Stimulated activated CD4-positive, alpha-beta T cell treated with anti-CD3 and anti-CD28 coated beads, Interleukin-1b, Interleukin-23, amount 100 ng/mL, for 24 hours (primary cell): ENCODE data around the gene FBXL14.
A peak's percentile ranks its signal among the peaks of the same experiment; 100 is the strongest.

Source experiments
- DNase-seq, 4 experiments: peaks; one replicate each; pipeline ENCODE4 v3.0.0-alpha.2; 2020; ENCODE audit warnings: low read depth in 4 of 4, low spot score in 1 of 4

Gene FBXL14

GRCh38 chr12:1594261-1595025, at the start of gene FBXL14:
Gene FBXL14 (minus strand): TSS chr12:1594581. CDS start chr12:1594066, 515 bp downstream.
- DNase-seq = peak; percentile 72 to 81 (median 78)

- DNase-seq = no peak
These were observed 49.6 kb upstream of the FBXL14 start for GRCh38 chr12:1643905-1644533.

GRCh38 chr12:1643043-1643442, 48.7 kb upstream of the FBXL14 start:
- no peak for DNase-seq

GRCh38 chr12:1642513-1642912, 48.1 kb upstream of the FBXL14 start:
- DNase-seq = no peak

GRCh38 chr12:1640328-1641234, 46.2 kb upstream of the FBXL14 start:
- DNase-seq = no peak

- DNase-seq = no peak
These were observed 45.2 kb upstream of the FBXL14 start for GRCh38 chr12:1639538-1639937.

- DNase-seq = no peak
These were observed 43.8 kb upstream of the FBXL14 start for GRCh38 chr12:1638203-1638602.

GRCh38 chr12:1635301-1636095, 41.1 kb upstream of the FBXL14 start:
- no peak for DNase-seq

GRCh38 chr12:1634590-1635191, 40.3 kb upstream of the FBXL14 start:
- DNase-seq = peak; percentile 21 to 44 (median 40)

- DNase-seq = no peak
These were observed 39.8 kb upstream of the FBXL14 start for GRCh38 chr12:1634149-1634548.

GRCh38 chr12:1633459-1633858, 39.1 kb upstream of the FBXL14 start:
- no peak for DNase-seq

GRCh38 chr12:1632702-1633101, 38.3 kb upstream of the FBXL14 start:
- DNase-seq = no peak

- DNase-seq = no peak
These were observed 36.6 kb upstream of the FBXL14 start for GRCh38 chr12:1630827-1631591.

- no peak for DNase-seq
These were observed 35.9 kb upstream of the FBXL14 start for GRCh38 chr12:1630133-1630826.

GRCh38 chr12:1629338-1630132, 35.2 kb upstream of the FBXL14 start:
- DNase-seq = no peak

GRCh38 chr12:1628666-1629337, 34.4 kb upstream of the FBXL14 start, which contains the start of gene WNT5B:
Gene WNT5B (plus strand): TSS chr12:1629231. CDS start chr12:1631355, 2,124 bp downstream.
- DNase-seq = no peak

- DNase-seq = no peak
These were observed 28.0 kb upstream of the FBXL14 start for GRCh38 chr12:1622406-1622805.

- DNase-seq = no peak
These were observed 25.7 kb upstream of the FBXL14 start for GRCh38 chr12:1620092-1620491.
